Hepatocyte (in vitro differentiated cells): ENCODE data around the gene CLEC16A. TPM values are rescaled to one million over a fixed set of nuclear protein-coding genes. Genes with fewer than 3 reads are reported as not detected.

Experiments
- DNase-seq: peaks from one replicate; pipeline ENCODE4 v3.0.0-alpha.2; 2016; ENCODE audit warnings: low spot score
- H2AFZ ChIP-seq: fragments of 200-600 bp; sonication (generic); 2 replicates; pipeline ENCODE4 v1.6.0; 2016; ENCODE audit warnings: antibody characterized with exemption, mild to moderate bottlenecking
- H3K27ac ChIP-seq: fragments of 200-600 bp; sonication (generic); 2 replicates; pipeline ENCODE4 v1.5.1; 2016; ENCODE audit warnings: mild to moderate bottlenecking
- H3K27me3 ChIP-seq: fragments of 200-600 bp; sonication (generic); 2 replicates; pipeline ENCODE4 v1.6.1; 2016
- H3K36me3 ChIP-seq: fragments of 200-600 bp; sonication (generic); replicated peaks from 2 replicates; pipeline ENCODE4 v1.5.1; 2016; ENCODE audit warnings: low read depth; ENCODE audit not compliant: insufficient read depth
- H3K4me1 ChIP-seq: fragments of 200-600 bp; sonication (generic); 2 replicates; pipeline ENCODE4 v1.5.1; 2016; ENCODE audit warnings: mild to moderate bottlenecking, moderate library complexity; ENCODE audit not compliant: insufficient read depth
- H3K4me2 ChIP-seq: fragments of 200-600 bp; sonication (generic); 2 replicates; pipeline ENCODE4 v1.6.0; 2016
- H3K4me3 ChIP-seq: fragments of 200-600 bp; sonication (generic); 2 replicates; pipeline ENCODE4 v1.5.1; 2016; ENCODE audit warnings: mild to moderate bottlenecking
- H3K79me2 ChIP-seq: fragments of 200-600 bp; sonication (generic); 2 replicates; pipeline ENCODE4 v1.6.0; 2017; ENCODE audit warnings: mild to moderate bottlenecking
- H3K9me2 ChIP-seq: fragments of 200-600 bp; sonication (generic); replicated peaks from 2 replicates; pipeline ENCODE4 v1.6.0; 2017; ENCODE audit warnings: mild to moderate bottlenecking; ENCODE audit not compliant: insufficient read depth
- H3K9me3 ChIP-seq: fragments of 200-600 bp; sonication (generic); 2 replicates; pipeline ENCODE4 v1.5.1; 2016; ENCODE audit warnings: low read depth, mild to moderate bottlenecking
- H4K20me1 ChIP-seq: fragments of 200-600 bp; sonication (generic); 2 replicates; pipeline ENCODE4 v1.6.0; 2016; ENCODE audit warnings: mild to moderate bottlenecking; ENCODE audit not compliant: insufficient read depth, poor library complexity, severe bottlenecking
- EZH2 ChIP-seq: fragments of 200-600 bp; sonication (generic); IDR thresholded peaks from 2 replicates; pipeline ENCODE4 v1.6.1; 2016; ENCODE audit warnings: antibody characterized with exemption, mild to moderate bottlenecking, borderline replicate concordance
- EZH2phosphoT487 ChIP-seq: fragments of 200-600 bp; sonication (generic); IDR thresholded peaks from one replicate; pipeline ENCODE4 v1.6.1; 2018; ENCODE audit warnings: antibody characterized with exemption, mild to moderate bottlenecking, low read depth, moderate library complexity; ENCODE audit not compliant: unreplicated experiment, severe bottlenecking
- WGBS: methylation state at CpG from one replicate; pipeline ENCODE4 v1.1.6; 2016; ENCODE audit warnings: low lambda C conversion rate; ENCODE audit errors: missing lambda C conversion rate; 5-methylcytosine and 5-hydroxymethylcytosine counted together
- polyA plus RNA-seq: library from polyadenylated mRNA; unstranded; fragments of >200 nt; fragmentation: Nextera tagmentation; extraction: Ambion mirVana; gene quantifications from 2 replicates; pipeline ENCODE4 v1.2.1, GENCODE V29; 2016
- total RNA-seq: library from RNA; depleted of rRNA; stranded (reverse); fragments of >200 nt; gene quantifications from 2 replicates; pipeline ENCODE4 v1.2.3, GENCODE V29; 2014
- TF ChIP-seq, protein P1 (sequence below): fragments of 200-600 bp; sonication (generic); IDR thresholded peaks from 2 replicates; pipeline ENCODE4 v1.5.1; 2016; ENCODE audit warnings: antibody characterized with exemption, mild to moderate bottlenecking; ENCODE audit not compliant: poor library complexity

The CLEC16A gene
- total and polyA plus RNA-seq, 2 experiments from 2014 or later: 22.3 to 22.6 TPM

DNA sequence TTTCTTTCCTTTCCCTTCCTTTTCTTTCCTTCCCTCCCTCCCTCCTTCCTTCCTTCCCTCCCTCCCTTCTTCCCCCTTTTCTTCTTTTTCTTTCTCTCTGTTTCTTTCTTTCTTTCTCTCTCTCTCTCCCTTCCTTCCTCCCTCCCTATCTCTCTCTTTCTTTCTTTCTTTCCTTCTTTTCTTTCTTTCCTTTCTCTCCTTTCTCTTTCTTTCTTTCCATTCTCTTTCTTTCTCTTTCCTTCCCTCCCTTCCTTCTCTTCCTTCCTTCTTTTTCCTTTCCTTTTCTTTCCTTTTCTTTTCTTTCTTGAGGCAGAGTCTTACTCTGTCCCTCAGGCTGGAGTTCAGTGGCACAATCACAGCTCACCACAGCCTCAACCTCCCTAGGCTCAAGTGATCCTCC lies 33.1 kb upstream of the CLEC16A start:
- H3K4me3 ChIP-seq: no peak overlapping the region
- no peaks in the 10 kb centered on the region for H3K9me3 ChIP-seq
- no peak overlapping the region for H2AFZ ChIP-seq
- no peaks in the 10 kb centered on the region for H3K9me2 ChIP-seq
- no peak overlapping the region for H3K4me2 ChIP-seq
- no peak for DNase-seq
- TF ChIP-seq EZH2 (no peak), EZH2phosphoT487 (no peak)
- TF ChIP-seq, protein P1, sequence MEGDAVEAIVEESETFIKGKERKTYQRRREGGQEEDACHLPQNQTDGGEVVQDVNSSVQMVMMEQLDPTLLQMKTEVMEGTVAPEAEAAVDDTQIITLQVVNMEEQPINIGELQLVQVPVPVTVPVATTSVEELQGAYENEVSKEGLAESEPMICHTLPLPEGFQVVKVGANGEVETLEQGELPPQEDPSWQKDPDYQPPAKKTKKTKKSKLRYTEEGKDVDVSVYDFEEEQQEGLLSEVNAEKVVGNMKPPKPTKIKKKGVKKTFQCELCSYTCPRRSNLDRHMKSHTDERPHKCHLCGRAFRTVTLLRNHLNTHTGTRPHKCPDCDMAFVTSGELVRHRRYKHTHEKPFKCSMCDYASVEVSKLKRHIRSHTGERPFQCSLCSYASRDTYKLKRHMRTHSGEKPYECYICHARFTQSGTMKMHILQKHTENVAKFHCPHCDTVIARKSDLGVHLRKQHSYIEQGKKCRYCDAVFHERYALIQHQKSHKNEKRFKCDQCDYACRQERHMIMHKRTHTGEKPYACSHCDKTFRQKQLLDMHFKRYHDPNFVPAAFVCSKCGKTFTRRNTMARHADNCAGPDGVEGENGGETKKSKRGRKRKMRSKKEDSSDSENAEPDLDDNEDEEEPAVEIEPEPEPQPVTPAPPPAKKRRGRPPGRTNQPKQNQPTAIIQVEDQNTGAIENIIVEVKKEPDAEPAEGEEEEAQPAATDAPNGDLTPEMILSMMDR: no peak
- H4K20me1 ChIP-seq: no peaks in the 10 kb centered on the region
- H3K27me3 ChIP-seq: no peaks in the 10 kb centered on the region
- H3K79me2 ChIP-seq: no peaks in the 10 kb centered on the region
- H3K4me1 ChIP-seq: no peaks in the 10 kb centered on the region
- H3K36me3 ChIP-seq: no peaks in the 10 kb centered on the region
- H3K27ac ChIP-seq: no peak overlapping the region

DNA sequence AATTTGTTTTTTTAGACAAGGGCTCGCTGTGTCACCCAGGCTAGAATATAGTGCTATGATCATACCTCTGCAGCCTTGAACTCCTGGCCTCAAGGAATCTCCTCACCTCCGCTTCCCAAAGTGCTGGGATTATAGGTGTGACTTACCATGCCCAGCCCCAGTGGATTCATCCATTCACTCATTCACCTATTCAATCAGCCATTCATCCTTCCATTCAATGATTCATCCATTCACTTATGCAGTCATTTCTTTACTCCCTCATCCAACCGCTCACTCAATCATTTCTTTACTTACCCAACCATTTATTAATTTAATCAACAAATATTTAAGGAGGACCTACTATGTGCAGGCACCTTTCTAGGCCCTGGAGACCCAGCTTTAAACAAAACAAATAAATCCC lies 27.8 kb upstream of the CLEC16A start:
- Histone ChIP-seq H3K79me2 (no peaks in the 10 kb centered on the region), H2AFZ (no peak overlapping the region), H3K27ac (peak overlapping the region; percentile 72), H3K4me1 (no peaks in the 10 kb centered on the region), H4K20me1 (no peaks in the 10 kb centered on the region), H3K36me3 (no peaks in the 10 kb centered on the region), H3K4me2 (no peak overlapping the region), H3K9me2 (no peaks in the 10 kb centered on the region), H3K9me3 (no peaks in the 10 kb centered on the region), H3K4me3 (no peak overlapping the region), H3K27me3 (no peaks in the 10 kb centered on the region)
- no peak for TF ChIP-seq EZH2
- TF ChIP-seq, protein P1: no peak
- TF ChIP-seq EZH2phosphoT487: no peak
- 59% methylated on average over 3 of the region's 3 CpGs for WGBS
- no peak for DNase-seq

DNA sequence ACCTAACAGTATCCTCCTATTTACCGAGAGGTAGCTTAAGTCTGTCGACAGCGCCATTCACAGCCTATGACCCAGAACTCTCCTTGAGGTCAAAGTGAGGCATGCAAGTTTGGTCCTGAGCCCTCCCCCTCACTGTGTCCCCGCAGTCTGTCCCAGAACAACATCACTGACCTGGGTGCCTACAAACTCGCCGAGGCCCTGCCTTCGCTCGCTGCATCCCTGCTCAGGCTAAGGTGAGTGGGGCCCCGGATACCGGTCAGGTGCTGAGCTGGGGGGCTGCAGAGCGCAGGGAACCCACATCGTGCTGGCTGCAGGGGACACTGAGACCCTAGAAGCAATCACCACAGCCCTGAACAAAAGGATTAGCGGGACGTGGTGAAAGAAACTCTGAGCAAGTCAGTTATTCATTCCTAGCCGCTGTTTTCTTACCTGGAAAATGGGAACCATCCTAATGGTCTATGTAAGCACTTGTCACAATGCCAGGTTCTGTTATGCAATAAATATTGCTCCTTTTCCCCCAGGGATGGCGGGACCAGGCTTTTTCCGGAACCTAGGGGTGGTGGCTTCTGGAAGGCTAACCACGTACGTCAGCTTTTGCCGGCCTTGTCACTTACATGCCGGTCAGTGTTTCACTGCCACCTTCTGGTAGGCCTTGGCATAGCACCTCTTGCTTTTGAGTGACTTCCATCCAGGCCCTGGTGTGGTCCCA lies 25.9 kb upstream of the CLEC16A start:
- no peak for TF ChIP-seq EZH2
- TF ChIP-seq EZH2phosphoT487: no peak
- TF ChIP-seq, protein P1: peak; percentile 98
- H3K9me3 ChIP-seq: no peaks in the 10 kb centered on the region
- WGBS: 46% methylated on average over 21 of the region's 21 CpGs
- no peak overlapping the region for H3K4me3 ChIP-seq
- no peaks in the 10 kb centered on the region for H3K4me1 ChIP-seq
- H3K79me2 ChIP-seq: no peaks in the 10 kb centered on the region
- H3K9me2 ChIP-seq: no peaks in the 10 kb centered on the region
- no peaks in the 10 kb centered on the region for H3K27me3 ChIP-seq
- H3K4me2 ChIP-seq: peak overlapping the region; percentile 68
- no peaks in the 10 kb centered on the region for H3K36me3 ChIP-seq
- H3K27ac ChIP-seq: peak overlapping the region; percentile 13
- peak; percentile 95 for DNase-seq
- H2AFZ ChIP-seq: peak overlapping the region; percentile 2
- H4K20me1 ChIP-seq: no peaks in the 10 kb centered on the region

DNA sequence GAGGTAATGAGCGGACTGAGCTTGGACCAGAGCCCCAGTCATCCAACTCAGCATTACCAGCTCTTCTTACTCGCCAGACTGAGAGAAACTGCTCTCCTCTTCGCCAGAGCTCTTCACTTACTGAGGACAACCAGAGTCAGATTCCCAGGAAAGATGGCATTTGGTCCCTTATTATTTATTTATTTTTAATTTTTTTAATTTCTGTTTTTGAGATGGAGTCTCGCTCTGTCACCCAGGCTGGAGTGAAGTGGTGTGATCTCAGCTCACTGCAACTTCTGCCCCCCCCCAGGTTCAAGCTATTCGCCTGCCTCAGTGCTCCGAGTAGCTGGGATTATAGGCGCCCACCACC lies 25.4 kb upstream of the CLEC16A start:
- Histone ChIP-seq H4K20me1 (no peaks in the 10 kb centered on the region), H3K36me3 (no peaks in the 10 kb centered on the region), H3K27me3 (no peaks in the 10 kb centered on the region), H3K9me2 (no peaks in the 10 kb centered on the region), H3K4me3 (no peak overlapping the region), H3K4me2 (no peak overlapping the region), H3K9me3 (no peaks in the 10 kb centered on the region), H3K4me1 (no peaks in the 10 kb centered on the region), H2AFZ (no peak overlapping the region), H3K79me2 (no peaks in the 10 kb centered on the region), H3K27ac (no peak overlapping the region)
- no peak for DNase-seq
- no peak for TF ChIP-seq EZH2phosphoT487
- TF ChIP-seq, protein P1: no peak
- no peak for TF ChIP-seq EZH2
- WGBS: 49% methylated on average over 7 of the region's 7 CpGs
